Activated naive CD4-positive, alpha-beta T cell treated with anti-CD3 and anti-CD28 coated beads for 36 hours (primary cell): ENCODE results near the gene ARHGAP8. TPM values are rescaled to one million over a fixed set of nuclear protein-coding genes. Genes with fewer than 3 reads are reported as not detected.

ENCODE experiments used
- CTCF ChIA-PET: fragments of 350-600 bp; sonication (Branson Sonifier 250); formaldehyde crosslinking; loops from one replicate; lab custom pipeline; 2021; ENCODE audit warnings: antibody characterized with exemption; lab: Charles Lee
- DNase-seq: peaks from one replicate; pipeline ENCODE4 v3.0.0-alpha.2; 2020
- H3K27ac Mint-ChIP-seq: one replicate; pipeline ENCODE4 v1.8.0; 2021; ENCODE audit warnings: mild to moderate bottlenecking, mixed read lengths
- H3K27me3 Mint-ChIP-seq: one replicate; pipeline ENCODE4 v1.8.0; 2021; ENCODE audit warnings: low read depth, mixed read lengths
- H3K36me3 Mint-ChIP-seq: one replicate; pipeline ENCODE4 v1.8.0; 2021; ENCODE audit warnings: low read depth, mixed read lengths
- H3K4me1 Mint-ChIP-seq: one replicate; pipeline ENCODE4 v1.8.0; 2021; ENCODE audit warnings: low read depth, mixed read lengths
- H3K4me3 Mint-ChIP-seq: one replicate; pipeline ENCODE4 v1.8.0; 2021; ENCODE audit warnings: mild to moderate bottlenecking, moderate library complexity, mixed read lengths
- H3K9me3 Mint-ChIP-seq: one replicate; pipeline ENCODE4 v1.8.0; 2021; ENCODE audit warnings: mixed read lengths
- intact Hi-C: fragments of 100-400 bp; cut with micrococcal nuclease; formaldehyde crosslinking; loops from one replicate; pipeline ENCODE4 v1.15.1; 2023
- total RNA-seq, 2 experiments: library from RNA; stranded (reverse); gene quantifications; one replicate each; pipeline ENCODE4 v1.2.3, GENCODE V29; 2021

ARHGAP8 gene
- total RNA-seq, 2 experiments from 2014 or later, result 1.6 to 2.7 TPM

DNA sequence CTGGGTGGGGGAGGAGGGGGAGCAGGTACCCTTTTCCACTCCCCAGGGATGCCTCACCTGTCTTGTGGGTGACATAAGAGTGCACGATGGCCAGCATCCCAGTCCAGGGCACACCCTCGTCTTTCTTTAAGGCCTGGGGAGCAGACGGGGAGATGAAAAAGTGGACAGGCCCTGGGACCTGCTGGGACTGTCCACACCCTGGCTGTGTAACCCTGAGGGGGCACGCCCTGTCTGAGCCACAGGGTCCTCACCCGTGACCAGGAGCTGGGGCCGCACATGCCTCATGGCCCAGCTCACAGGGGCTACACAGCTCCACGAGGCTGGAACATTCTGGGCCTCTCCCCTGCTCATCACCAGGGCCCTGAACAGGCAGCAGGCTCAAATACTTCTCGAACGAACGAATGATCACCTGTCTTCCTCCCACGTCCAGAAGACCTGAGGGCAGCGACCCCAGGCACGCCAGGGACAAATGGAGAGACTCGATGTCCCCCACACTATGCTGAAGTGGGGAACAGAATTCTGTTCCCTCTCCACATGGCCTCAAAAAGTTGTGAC lies 133.5 kb downstream of the ARHGAP8 start:
- CTCF ChIA-PET, result no interaction called here
- Mint-ChIP-seq H3K36me3 (no peaks in the 10 kb centered on the region), H3K9me3 (no peaks in the 10 kb centered on the region), H3K4me3 (no peak overlapping the region), H3K4me1 (no peaks in the 10 kb centered on the region), H3K27ac (no peak overlapping the region), H3K27me3 (no peaks in the 10 kb centered on the region)
- intact Hi-C loops, result no loop called here
- DNase-seq, result no peak

DNA sequence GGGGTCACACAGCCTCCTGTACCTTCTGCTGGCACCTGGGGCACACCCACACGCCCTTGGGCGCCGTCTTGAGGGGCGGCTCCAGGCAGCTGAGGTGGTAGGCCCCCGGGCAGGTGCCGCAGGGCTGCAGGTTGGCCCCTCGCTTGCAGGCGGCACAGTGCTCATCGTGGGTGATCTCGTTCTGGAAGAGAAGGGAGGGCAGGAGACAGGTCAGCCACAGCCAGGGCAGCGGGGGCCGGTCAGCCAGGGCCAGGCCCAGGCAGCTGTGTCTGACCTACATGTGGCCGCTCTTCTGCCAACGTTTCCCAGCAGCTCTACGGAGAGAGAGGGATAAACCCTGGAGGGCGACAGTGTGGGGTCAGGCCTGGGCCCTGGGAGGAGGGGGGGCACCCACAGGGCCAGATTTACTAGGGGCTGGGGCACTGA lies 135.6 kb downstream of the ARHGAP8 start:
- no peaks in the 10 kb centered on the region for H3K4me1 Mint-ChIP-seq
- CTCF ChIA-PET, result no interaction called here
- no peak overlapping the region for H3K27ac Mint-ChIP-seq
- no peak overlapping the region for H3K4me3 Mint-ChIP-seq
- no peaks in the 10 kb centered on the region for H3K27me3 Mint-ChIP-seq
- no peak for DNase-seq
- no peaks in the 10 kb centered on the region for H3K36me3 Mint-ChIP-seq
- H3K9me3 Mint-ChIP-seq, result no peaks in the 10 kb centered on the region
- intact Hi-C loops, result no loop called here

DNA sequence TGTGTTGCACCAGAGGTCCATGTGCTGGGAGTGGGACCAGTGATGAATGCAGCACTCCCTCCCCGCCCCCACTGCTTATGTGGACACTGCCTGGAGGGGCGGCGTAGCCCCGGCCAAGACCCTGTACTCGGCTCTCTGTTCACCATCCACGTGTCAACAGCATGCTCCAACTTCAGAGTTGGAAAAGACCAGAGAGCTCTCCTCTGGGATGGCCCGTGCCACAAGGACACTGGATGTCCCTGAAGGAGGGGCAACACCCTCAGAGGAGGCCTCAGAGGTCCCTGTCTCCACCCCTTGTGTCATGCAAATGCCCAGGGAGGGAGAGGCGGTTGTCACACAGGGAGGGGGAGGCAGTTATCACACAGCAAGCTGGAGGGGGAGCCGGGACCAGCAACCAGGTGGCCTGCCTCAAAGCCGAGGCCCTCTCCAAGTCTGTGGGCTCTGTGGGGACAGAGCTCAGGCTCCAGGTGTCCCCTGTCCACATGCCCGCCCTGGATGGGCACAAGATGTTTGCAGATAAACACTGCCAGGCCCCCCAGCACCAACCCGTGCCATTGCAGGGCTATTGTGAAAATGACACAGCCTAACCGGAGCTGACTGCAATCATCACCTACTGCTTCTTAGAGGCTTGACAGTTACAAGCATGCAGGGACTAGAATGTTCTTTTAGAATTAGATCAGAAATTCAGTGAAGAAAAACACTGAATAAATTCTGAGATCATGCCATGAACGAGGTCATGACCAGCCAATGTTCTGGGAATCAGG lies 136.3 kb downstream of the ARHGAP8 start:
- Mint-ChIP-seq H3K4me3 (no peak overlapping the region), H3K9me3 (no peaks in the 10 kb centered on the region), H3K36me3 (no peaks in the 10 kb centered on the region), H3K4me1 (no peaks in the 10 kb centered on the region), H3K27me3 (no peaks in the 10 kb centered on the region), H3K27ac (no peak overlapping the region)
- no peak for DNase-seq
- CTCF ChIA-PET, result no interaction called here
- intact Hi-C loops, result no loop called here

DNA sequence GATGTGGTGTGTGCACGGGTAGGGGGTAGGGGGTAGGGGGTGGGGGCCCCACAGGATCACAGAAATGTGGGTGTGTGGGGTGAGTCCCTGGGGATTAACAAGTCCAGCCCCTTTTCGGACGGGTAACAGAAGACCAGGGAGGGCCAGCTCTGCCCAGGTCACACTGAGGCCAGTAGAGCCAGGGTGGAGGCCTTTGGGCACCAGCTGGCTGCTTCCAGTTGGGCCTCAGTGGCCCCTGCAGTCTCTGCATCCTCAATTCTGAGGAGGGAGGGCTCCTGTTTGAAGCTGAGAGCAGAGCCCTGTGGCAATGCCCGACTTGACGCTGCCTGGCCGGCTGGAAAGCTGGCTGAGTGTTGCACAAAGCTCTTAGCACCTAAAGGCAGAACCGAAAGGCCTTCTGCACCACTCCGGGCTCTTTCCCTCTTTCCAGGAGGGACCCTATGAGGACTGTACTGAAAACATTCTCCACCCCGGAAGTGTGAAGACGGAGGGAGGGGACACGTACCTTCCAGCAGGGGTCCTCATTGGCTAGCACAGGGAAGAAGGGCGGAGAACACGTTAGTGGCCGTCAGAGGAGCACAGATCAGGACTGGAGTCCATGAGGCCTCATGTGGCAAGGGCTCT lies 137.0 kb downstream of the ARHGAP8 start:
- H3K4me1 Mint-ChIP-seq, result no peaks in the 10 kb centered on the region

DNA sequence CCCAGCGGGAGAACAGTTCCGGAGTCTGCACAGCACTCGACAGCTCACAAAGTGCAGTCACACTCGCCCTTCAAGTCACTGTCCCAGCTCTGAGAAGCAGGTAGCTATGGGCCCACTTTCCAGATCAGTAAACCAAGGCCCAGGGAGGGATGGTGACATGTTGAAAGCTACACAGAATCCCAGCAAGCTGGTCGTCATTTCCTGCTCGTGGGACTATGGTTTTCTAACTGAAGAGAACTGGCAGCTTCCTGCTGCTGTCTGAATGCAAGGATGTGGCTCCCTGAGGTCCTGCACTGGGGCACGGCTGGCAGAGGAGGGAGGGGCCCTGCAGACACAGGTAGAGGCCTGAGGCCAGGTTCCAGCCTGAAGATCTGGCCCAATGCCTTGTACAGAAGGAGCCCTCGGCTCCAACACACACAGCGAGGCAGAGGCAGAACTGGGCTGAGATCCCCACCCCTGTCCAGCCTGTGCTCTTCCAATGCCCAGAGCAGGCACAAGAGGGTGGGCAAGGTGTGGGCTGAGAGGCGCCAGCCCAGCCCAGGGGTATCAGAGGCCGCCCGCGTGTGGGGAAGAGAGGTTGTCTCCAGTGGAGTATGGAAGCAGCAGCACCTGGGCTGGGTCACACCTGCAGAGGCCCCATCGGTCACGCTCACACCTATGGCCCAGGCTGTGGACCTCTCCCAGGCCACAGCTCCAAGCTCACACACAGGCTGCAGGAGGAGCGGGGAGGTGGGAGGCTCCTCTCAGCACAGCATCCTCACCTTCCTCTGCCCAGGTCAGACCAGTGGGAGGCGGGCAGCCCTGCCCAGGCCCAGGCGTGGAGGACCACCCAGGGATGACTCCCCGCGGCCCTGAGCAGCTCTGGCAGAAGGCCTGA lies 138.3 kb downstream of the ARHGAP8 start:
- H3K36me3 Mint-ChIP-seq, result no peaks in the 10 kb centered on the region
- H3K4me3 Mint-ChIP-seq, result no peak overlapping the region
- no peaks in the 10 kb centered on the region for H3K9me3 Mint-ChIP-seq
- CTCF ChIA-PET, result no interaction called here
- DNase-seq, result no peak
- intact Hi-C loops, result no loop called here
- H3K27me3 Mint-ChIP-seq, result no peaks in the 10 kb centered on the region
- no peaks in the 10 kb centered on the region for H3K4me1 Mint-ChIP-seq
- no peak overlapping the region for H3K27ac Mint-ChIP-seq

More for the DNA sequence above, 137.0 kb downstream of the ARHGAP8 start:
- H3K27ac Mint-ChIP-seq, result no peak overlapping the region
- DNase-seq, result no peak
- intact Hi-C loops, result no loop called here
- CTCF ChIA-PET, result no interaction called here
- H3K9me3 Mint-ChIP-seq, result no peaks in the 10 kb centered on the region
- no peaks in the 10 kb centered on the region for H3K36me3 Mint-ChIP-seq
- no peak overlapping the region for H3K4me3 Mint-ChIP-seq
- H3K27me3 Mint-ChIP-seq, result no peaks in the 10 kb centered on the region

DNA sequence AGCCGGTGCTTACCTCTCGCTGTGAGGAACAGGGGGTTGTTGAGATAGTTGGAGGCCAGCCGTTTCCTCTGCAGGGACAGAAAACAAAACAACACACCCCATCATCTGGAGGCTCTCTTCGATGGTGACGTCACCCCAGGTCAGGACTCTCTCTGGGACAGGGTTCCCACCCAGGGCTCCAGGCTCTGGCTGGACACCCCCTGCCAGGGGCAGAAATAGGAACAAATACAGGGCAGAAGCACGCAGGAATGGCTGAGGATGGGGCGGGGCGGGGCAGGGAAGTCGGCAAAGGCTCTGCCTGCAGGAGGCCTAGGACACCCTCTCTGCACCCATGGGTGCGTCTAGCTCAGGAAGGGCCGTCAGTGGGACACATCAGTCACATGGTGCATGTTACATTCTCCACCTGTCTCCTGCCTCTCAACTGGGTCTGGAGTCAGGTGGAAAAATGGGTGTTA lies 138.9 kb downstream of the ARHGAP8 start:
- CTCF ChIA-PET, result no interaction called here
- no peaks in the 10 kb centered on the region for H3K36me3 Mint-ChIP-seq
- no peaks in the 10 kb centered on the region for H3K4me1 Mint-ChIP-seq
- H3K27ac Mint-ChIP-seq, result no peak overlapping the region
- no peak for DNase-seq
- intact Hi-C loops, result no loop called here
- H3K27me3 Mint-ChIP-seq, result no peaks in the 10 kb centered on the region
- H3K4me3 Mint-ChIP-seq, result no peak overlapping the region
- H3K9me3 Mint-ChIP-seq, result no peaks in the 10 kb centered on the region

DNA sequence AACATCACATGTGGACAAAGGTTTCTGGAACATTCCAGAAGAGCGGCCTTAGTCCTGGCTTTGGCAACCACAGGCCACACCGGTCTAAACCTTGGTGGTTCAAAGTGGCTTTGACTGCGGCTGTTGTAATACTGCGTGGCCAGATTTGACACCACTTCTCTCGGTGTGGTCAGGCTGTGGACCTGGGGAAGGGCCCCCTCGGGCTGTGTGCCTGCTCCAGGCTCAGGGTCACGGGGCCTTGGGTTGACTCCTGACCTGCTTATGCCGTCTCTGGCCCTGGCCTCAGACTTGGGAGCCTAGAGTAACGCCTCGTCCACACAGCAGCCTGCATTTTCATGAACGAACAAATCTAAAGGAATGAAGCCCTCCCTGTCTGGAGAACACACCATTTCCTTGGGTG lies 139.4 kb downstream of the ARHGAP8 start:
- intact Hi-C loops, result no loop called here
- no peaks in the 10 kb centered on the region for H3K4me1 Mint-ChIP-seq
- no peaks in the 10 kb centered on the region for H3K27me3 Mint-ChIP-seq
- H3K9me3 Mint-ChIP-seq, result no peaks in the 10 kb centered on the region
- no peak for DNase-seq
- H3K4me3 Mint-ChIP-seq, result no peak overlapping the region
- CTCF ChIA-PET, result no interaction called here
- H3K36me3 Mint-ChIP-seq, result no peaks in the 10 kb centered on the region
- no peak overlapping the region for H3K27ac Mint-ChIP-seq

DNA sequence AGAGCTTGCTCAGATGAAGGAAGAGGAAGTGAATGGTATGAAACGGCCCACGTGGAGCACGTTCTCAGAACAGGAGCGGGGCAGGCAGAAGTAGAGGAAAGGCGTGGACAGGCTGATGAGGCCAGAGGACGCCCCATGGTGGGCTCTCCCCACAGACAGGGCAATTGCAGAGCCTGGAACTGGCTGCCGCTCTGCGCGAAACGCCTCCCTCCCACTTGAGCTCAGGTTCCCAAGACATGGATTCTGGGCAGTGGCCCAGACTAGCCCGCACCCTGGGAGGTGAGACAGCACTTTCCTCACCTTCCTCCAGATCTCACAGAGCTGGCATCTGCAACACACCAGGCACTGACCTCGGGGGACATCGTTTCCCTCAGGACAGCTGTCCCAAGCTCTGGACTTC lies 139.9 kb downstream of the ARHGAP8 start:
- H3K27me3 Mint-ChIP-seq, result no peaks in the 10 kb centered on the region
- H3K4me3 Mint-ChIP-seq, result no peak overlapping the region
- no peak overlapping the region for H3K27ac Mint-ChIP-seq
- no peaks in the 10 kb centered on the region for H3K4me1 Mint-ChIP-seq
- no peak for DNase-seq
- intact Hi-C loops, result no loop called here
- CTCF ChIA-PET, result no interaction called here
- no peaks in the 10 kb centered on the region for H3K9me3 Mint-ChIP-seq
- H3K36me3 Mint-ChIP-seq, result no peaks in the 10 kb centered on the region

DNA sequence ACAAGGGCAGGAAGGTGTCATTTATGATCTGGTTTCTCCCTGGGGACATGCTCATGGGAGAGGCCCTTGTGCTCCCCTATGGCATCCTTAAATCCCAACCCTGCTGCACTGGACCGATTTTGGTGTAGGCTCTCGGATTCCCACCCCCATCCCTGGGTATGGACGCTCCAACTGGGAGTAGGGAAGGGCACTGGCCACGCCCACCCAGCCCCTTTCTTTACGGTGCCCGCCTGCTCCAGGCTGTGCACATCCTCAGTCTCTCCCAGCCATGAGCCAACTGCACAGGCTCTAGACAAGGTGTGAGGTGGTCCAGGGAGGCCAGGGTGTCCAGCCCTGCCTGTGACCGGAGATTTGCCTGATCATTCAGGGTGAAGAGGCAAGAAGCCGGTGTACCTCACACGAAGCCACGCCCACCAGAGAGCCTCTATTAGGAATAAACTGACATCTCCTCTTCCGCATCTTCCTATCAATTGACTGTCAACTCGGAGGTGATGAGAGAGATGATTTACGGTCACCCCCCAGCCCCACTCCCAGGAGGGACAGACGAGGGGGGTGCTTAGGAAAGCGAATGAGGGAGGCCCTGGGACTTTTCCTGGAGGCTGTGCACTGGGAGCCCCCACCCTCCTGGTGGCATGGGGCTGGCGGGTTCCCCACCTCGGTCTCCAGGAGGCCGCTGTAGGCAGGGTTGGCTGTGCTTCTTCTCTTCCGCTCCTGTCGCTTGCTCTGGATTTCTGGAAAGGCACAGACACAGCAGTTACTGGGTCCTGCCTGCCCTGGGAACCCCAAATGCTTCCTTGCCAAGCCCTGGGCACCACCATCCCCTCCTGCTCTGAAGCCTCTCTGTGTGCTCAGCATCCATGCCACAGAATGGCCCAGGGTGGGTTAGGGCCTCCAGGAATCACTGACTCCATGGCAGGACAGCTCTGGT lies 140.7 kb downstream of the ARHGAP8 start:
- intact Hi-C loops, result no loop called here
- no peak overlapping the region for H3K27ac Mint-ChIP-seq
- H3K9me3 Mint-ChIP-seq, result no peaks in the 10 kb centered on the region
- H3K4me1 Mint-ChIP-seq, result no peaks in the 10 kb centered on the region
- CTCF ChIA-PET, result no interaction called here
- DNase-seq, result no peak
- H3K4me3 Mint-ChIP-seq, result no peak overlapping the region
- H3K36me3 Mint-ChIP-seq, result no peaks in the 10 kb centered on the region
- no peaks in the 10 kb centered on the region for H3K27me3 Mint-ChIP-seq

DNA sequence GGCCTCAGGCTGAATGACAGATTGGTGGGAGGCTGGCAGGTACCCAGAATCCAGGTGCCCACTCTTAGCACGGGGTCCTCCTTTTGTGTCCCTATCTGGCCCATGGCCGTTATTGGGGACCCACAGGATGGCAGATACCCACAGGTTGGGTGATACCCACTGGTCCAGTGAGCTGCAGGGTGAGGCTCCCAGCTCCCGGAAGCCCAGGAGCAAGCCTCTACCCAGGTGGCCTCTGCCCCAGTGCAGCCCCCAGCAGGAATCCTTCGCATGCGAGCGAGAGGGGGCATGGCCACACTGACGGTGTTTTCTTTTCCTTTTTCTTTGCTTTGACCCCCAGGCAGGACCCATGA lies 141.3 kb downstream of the ARHGAP8 start:
- DNase-seq, result no peak
- Mint-ChIP-seq H3K9me3 (no peaks in the 10 kb centered on the region), H3K36me3 (no peaks in the 10 kb centered on the region), H3K27ac (no peak overlapping the region), H3K27me3 (no peaks in the 10 kb centered on the region), H3K4me3 (no peak overlapping the region), H3K4me1 (no peaks in the 10 kb centered on the region)
- CTCF ChIA-PET, result no interaction called here
- intact Hi-C loops, result no loop called here

DNA sequence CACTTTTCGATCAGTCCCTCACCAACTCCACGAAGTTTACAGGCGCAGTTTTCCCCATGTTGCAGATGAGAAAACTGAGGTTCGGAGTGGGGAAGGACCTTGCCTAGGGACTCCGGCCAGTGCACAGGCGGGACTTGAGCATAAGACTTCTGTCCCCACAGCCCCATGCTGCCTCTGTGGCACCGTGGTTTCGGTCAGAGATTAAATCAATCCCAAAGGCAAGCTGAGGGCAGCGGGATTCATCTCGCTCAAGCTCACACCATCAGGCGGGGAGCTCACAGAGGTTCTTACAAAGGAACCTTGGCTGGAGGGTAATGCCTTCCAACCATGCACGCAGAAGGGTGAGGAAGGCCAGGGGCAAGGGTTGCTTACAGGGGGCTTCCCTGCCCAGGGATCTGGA lies 141.9 kb downstream of the ARHGAP8 start:
- intact Hi-C loops, result no loop called here
- Mint-ChIP-seq H3K4me1 (no peaks in the 10 kb centered on the region), H3K27ac (no peak overlapping the region), H3K4me3 (no peak overlapping the region), H3K36me3 (no peaks in the 10 kb centered on the region), H3K27me3 (no peaks in the 10 kb centered on the region), H3K9me3 (no peaks in the 10 kb centered on the region)
- CTCF ChIA-PET, result no interaction called here
- no peak for DNase-seq

DNA sequence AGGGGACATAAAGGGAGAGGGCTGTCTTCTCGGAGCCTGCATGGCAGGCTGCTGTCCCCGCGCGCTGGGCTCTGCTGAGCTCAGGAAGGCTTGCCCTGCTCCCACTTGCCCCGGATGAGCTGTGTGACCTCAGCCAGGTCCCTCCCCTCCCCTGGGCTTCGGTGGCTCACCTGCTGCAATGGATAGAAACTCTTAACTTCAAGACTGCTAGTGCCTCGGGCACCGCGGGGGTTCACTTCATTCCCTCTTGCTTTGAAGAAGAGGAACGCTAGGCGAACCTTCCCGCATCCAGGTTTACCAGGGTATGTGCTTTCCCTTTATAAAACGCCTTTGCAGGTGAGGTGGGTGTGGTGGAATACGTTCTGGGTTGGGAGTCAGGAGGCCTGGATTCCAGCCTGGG lies 142.4 kb downstream of the ARHGAP8 start:
- Mint-ChIP-seq H3K9me3 (no peaks in the 10 kb centered on the region), H3K4me1 (no peaks in the 10 kb centered on the region), H3K27ac (no peak overlapping the region), H3K27me3 (no peaks in the 10 kb centered on the region), H3K4me3 (no peak overlapping the region), H3K36me3 (no peaks in the 10 kb centered on the region)
- CTCF ChIA-PET, result no interaction called here
- intact Hi-C loops, result no loop called here
- DNase-seq, result no peak
